OCI-LY7 (cell line): ENCODE results near the gene PSG3.

Experiments
- EZH2phosphoT487 ChIP-seq: fragments of 200-600 bp; sonication (generic); IDR thresholded peaks from 2 replicates; pipeline ENCODE4 v1.6.1; 2018; ENCODE audit warnings: low read depth, borderline replicate concordance, mild to moderate bottlenecking, mixed run types, antibody characterized with exemption, low read length, moderate library complexity, mixed read lengths
- TF ChIP-seq, protein P1 (sequence below): fragments of 200-600 bp; sonication (generic); conservative IDR thresholded peaks from 2 replicates; pipeline ENCODE4 v1.5.1; 2014; ENCODE audit warnings: mild to moderate bottlenecking, antibody characterized with exemption, low read length, moderate library complexity, mixed read lengths

DNA sequence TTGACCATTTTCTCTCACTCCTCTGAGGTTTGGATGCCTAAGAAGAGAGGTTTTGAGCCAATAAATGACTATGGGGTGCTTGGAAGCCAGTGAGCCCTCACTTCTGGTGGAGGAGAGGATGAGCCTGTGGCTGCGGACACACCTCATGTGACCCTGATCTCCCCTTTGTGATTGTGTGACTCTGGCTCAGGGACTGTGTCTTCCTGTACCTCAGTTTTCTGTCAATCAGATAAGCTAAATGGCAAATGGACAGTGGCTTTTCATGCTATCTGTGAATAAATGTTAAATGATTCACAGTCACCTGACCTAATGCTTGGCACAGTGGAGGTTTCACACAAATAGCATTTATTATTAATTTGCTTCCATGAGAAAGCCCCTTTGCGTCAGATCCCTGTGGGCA lies 22.5 kb upstream of the PSG3 start:
- TF ChIP-seq, protein P1, sequence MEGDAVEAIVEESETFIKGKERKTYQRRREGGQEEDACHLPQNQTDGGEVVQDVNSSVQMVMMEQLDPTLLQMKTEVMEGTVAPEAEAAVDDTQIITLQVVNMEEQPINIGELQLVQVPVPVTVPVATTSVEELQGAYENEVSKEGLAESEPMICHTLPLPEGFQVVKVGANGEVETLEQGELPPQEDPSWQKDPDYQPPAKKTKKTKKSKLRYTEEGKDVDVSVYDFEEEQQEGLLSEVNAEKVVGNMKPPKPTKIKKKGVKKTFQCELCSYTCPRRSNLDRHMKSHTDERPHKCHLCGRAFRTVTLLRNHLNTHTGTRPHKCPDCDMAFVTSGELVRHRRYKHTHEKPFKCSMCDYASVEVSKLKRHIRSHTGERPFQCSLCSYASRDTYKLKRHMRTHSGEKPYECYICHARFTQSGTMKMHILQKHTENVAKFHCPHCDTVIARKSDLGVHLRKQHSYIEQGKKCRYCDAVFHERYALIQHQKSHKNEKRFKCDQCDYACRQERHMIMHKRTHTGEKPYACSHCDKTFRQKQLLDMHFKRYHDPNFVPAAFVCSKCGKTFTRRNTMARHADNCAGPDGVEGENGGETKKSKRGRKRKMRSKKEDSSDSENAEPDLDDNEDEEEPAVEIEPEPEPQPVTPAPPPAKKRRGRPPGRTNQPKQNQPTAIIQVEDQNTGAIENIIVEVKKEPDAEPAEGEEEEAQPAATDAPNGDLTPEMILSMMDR = no peak
- TF ChIP-seq EZH2phosphoT487 = no peak
